Lung (tissue), 12 donors: ENCODE data around the gene PPP1R1C. TPM values are rescaled to one million over a fixed set of nuclear protein-coding genes. Genes with fewer than 3 reads are reported as not detected.
A peak's percentile ranks its signal among the peaks of the same experiment; 100 is the strongest.

Experiments used
- ATAC-seq: fragments of 200-7000 bp; cut with Tn5 transposase; one replicate; pipeline ENCODE4 v1.9.1; 2020; ENCODE audit warnings: moderate number of reproducible peaks; ENCODE audit not compliant: insufficient read depth, low FRiP score
- DNase-seq, 3 donors: peaks; one replicate each; pipeline ENCODE4 v3.0.0-alpha.2; 2013 to 2017
- H3K27ac ChIP-seq, 2 donors: one replicate each; pipeline ENCODE4 v1.5.1; 2013; ENCODE audit warnings: mild to moderate bottlenecking in 2 of 2, moderate library complexity in 2 of 2, control low read depth in 1 of 2, inconsistent platforms in 1 of 2, low read depth in 1 of 2, low read length in 1 of 2
- H3K27me3 ChIP-seq, 3 donors: one replicate each; pipeline ENCODE4 v1.5.1; 2013; ENCODE audit warnings: low read length in 2 of 3; ENCODE audit not compliant: control insufficient read depth in 3 of 3, insufficient read depth in 3 of 3
- H3K36me3 ChIP-seq, 4 donors: one replicate each; pipeline ENCODE4 v1.5.1; 2013; ENCODE audit warnings: low read length in 4 of 4, mild to moderate bottlenecking in 1 of 4, moderate library complexity in 1 of 4; ENCODE audit not compliant: control insufficient read depth in 4 of 4, insufficient read depth in 4 of 4
- H3K4me1 ChIP-seq, 5 donors: one replicate each; pipeline ENCODE4 v1.5.1; 2013; ENCODE audit warnings: low read length in 5 of 5, mild to moderate bottlenecking in 2 of 5, moderate library complexity in 1 of 5; ENCODE audit not compliant: control insufficient read depth in 5 of 5, insufficient read depth in 5 of 5
- H3K4me3 ChIP-seq: one replicate; pipeline ENCODE4 v1.5.1; 2013; ENCODE audit warnings: mild to moderate bottlenecking, control low read depth, moderate library complexity
- H3K9ac ChIP-seq, 2 donors: one replicate each; pipeline ENCODE4 v1.5.1; 2013; ENCODE audit warnings: low read length in 2 of 2, control low read depth in 1 of 2; ENCODE audit not compliant: insufficient read depth in 1 of 2
- H3K9me3 ChIP-seq, 4 donors: one replicate each; pipeline ENCODE4 v1.5.1; 2013; ENCODE audit warnings: low read length in 3 of 4, mild to moderate bottlenecking in 1 of 4, moderate library complexity in 1 of 4; ENCODE audit not compliant: control insufficient read depth in 4 of 4, insufficient read depth in 3 of 4
- WGBS, 2 donors: extraction: QIAGEN DNeasy Blood & Tissue Kit; methylation state at CpG; one replicate each; pipeline ENCODE4 v1.1.7; 2013; 5-methylcytosine and 5-hydroxymethylcytosine counted together
- polyA plus RNA-seq, 2 donors: library from polyadenylated mRNA; stranded (reverse); fragments of 200-250 nt; gene quantifications; one replicate each; pipeline ENCODE4 v1.2.1, GENCODE V29; 2013
- total RNA-seq, 2 donors: library from RNA; depleted of rRNA in 1 of 2; stranded (reverse); fragments of >200 nt in 1 of 2; gene quantifications; one replicate each; pipeline ENCODE4 v1.2.1, GENCODE V29; 2014 to 2021
- TF ChIP-seq, protein P1 (sequence below): IDR thresholded peaks from 2 replicates; pipeline ENCODE4 v1.5.1; 2012; ENCODE audit warnings: mild to moderate bottlenecking; ENCODE audit errors: control extremely low read depth, extremely low read depth
- donor health status: control.
- donor health status: control.
- donor health status: Bipolar disorder and iron deficiency.
- donor health status: healthy.
- donor health status: DM: yes; HTN: yes; CAD: no.

Gene PPP1R1C
- total and polyA plus RNA-seq, 4 donors: 1.2 to 6.3 (median 4.5) TPM

DNA sequence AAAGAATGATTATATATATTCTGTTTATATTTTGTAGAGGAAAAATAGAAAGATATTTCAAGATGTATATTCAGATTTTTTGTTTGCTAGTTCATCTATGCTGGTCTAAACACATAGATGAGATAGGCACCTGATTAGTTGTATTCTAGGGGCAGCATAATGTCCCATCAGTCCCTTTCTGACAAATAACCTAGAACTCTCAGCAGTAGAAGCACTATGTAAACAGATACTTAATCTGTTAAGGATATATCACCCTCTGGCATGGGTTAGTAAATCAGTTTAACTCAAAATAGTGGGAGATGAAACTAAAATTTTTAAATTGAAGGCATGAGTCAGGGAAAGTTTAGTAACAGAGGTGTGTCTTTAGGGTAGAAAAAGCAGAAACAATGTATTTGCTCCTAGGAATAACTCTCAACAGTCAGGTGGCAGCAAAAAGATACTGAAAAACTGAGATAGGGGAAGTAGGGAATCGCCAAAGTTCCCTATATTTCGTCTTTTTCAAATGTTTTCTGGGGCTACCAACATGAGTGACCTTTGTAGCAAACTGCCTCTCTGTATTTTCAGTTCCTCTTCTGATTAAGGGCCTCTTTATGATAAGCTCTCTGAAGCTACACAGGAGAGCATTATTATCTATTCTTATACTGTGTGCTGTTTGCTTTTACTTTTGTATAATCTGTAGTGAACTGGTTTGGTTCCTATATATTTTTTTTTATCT, 5.7 kb downstream of the PPP1R1C start:
- Histone ChIP-seq H3K9ac (no peak overlapping the region), H3K4me1 (peaks cover 0 to 10% (median 0%) of the 10 kb centered on the region in 5 donors), H3K27ac (peak overlapping the region in 1 of 2 donors; percentile 88), H3K27me3 (no peaks in the 10 kb centered on the region), H3K9me3 (no peaks in the 10 kb centered on the region), H3K36me3 (no peaks in the 10 kb centered on the region), H3K4me3 (no peak overlapping the region)
- TF ChIP-seq, protein P1, sequence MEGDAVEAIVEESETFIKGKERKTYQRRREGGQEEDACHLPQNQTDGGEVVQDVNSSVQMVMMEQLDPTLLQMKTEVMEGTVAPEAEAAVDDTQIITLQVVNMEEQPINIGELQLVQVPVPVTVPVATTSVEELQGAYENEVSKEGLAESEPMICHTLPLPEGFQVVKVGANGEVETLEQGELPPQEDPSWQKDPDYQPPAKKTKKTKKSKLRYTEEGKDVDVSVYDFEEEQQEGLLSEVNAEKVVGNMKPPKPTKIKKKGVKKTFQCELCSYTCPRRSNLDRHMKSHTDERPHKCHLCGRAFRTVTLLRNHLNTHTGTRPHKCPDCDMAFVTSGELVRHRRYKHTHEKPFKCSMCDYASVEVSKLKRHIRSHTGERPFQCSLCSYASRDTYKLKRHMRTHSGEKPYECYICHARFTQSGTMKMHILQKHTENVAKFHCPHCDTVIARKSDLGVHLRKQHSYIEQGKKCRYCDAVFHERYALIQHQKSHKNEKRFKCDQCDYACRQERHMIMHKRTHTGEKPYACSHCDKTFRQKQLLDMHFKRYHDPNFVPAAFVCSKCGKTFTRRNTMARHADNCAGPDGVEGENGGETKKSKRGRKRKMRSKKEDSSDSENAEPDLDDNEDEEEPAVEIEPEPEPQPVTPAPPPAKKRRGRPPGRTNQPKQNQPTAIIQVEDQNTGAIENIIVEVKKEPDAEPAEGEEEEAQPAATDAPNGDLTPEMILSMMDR: no peak
- DNase-seq (no peak), ATAC-seq (no peak)
- WGBS, 2 donors: 25 to 70% methylated on average over 2 of the region's 2 CpGs

DNA sequence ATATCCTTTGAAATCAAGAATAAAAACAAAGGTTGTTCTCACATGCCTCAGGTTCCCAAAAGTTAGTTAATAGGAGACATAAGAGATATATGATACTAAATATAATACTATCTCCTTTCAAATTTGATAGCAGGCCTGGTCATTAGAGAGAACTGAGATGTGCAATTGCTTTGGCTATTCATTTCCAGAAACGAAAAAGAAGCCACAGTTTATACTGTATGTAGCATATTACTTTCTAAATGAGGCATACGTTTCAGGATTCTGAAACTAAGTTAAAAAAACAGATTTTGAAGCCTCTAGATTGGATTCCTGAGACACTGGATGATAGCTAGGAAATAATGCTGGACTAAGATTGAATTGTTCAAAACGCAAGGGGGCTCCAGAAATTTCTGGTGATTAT, 7.1 kb downstream of the PPP1R1C start:
- 76 to 96% methylated on average over 3 of the region's 3 CpGs for WGBS, 2 donors

GRCh38 chr2:181995289-181995688, 9.6 kb downstream of the PPP1R1C start:
- no peak for DNase-seq

More for the DNA sequence above, 7.1 kb downstream of the PPP1R1C start:
- Histone ChIP-seq H3K4me1 (peaks cover 0 to 10% (median 0%) of the 10 kb centered on the region in 5 donors), H3K9ac (no peak overlapping the region), H3K9me3 (no peaks in the 10 kb centered on the region), H3K27ac (no peak overlapping the region), H3K36me3 (no peaks in the 10 kb centered on the region), H3K27me3 (no peaks in the 10 kb centered on the region), H3K4me3 (no peak overlapping the region)
- DNase-seq (no peak), ATAC-seq (no peak)
- TF ChIP-seq, protein P1: no peak

More at GRCh38 chr2:181995289-181995688, 9.6 kb downstream of the PPP1R1C start:
- Histone ChIP-seq H3K4me3 (no peak overlapping the region), H3K27me3 (no peaks in the 10 kb centered on the region), H3K27ac (no peak overlapping the region), H3K9me3 (no peaks in the 10 kb centered on the region), H3K4me1 (peaks cover 0 to 26% (median 7%) of the 10 kb centered on the region in 5 donors), H3K9ac (no peak overlapping the region), H3K36me3 (no peaks in the 10 kb centered on the region)
- no peak for ATAC-seq
- WGBS, 2 donors: 96% methylated on average over 1 of the region's 1 CpG
- TF ChIP-seq, protein P1: no peak
